Osteoblast (primary cell): ENCODE data around the gene CHN1. TPM values are rescaled to one million over a fixed set of nuclear protein-coding genes. Genes with fewer than 3 reads are reported as not detected.
A peak's percentile ranks its signal among the peaks of the same experiment; 100 is the strongest.

ENCODE experiments used
- DNase-seq: peaks from one replicate; pipeline ENCODE4 v3.0.0; 2011; ENCODE audit warnings: low spot score, mixed read lengths; ENCODE audit not compliant: insufficient read length; ENCODE audit errors: missing footprints
- H2AFZ ChIP-seq: 2 replicates; pipeline ENCODE4 v1.6.0; 2011; ENCODE audit warnings: mild to moderate bottlenecking, low read length
- H3K27ac ChIP-seq: 2 replicates; pipeline ENCODE4 v1.5.1; 2011; ENCODE audit warnings: mild to moderate bottlenecking, low read depth, low read length, moderate library complexity
- H3K27me3 ChIP-seq: 2 replicates; pipeline ENCODE4 v1.6.0; 2012; ENCODE audit warnings: mild to moderate bottlenecking, control low read depth, inconsistent platforms, low read length, moderate library complexity; ENCODE audit not compliant: insufficient read depth
- H3K36me3 ChIP-seq: 2 replicates; pipeline ENCODE4 v1.5.1; 2011; ENCODE audit warnings: mild to moderate bottlenecking, low read length, control low read depth, moderate library complexity; ENCODE audit not compliant: insufficient read depth
- H3K4me1 ChIP-seq: 2 replicates; pipeline ENCODE4 v1.5.1; 2011; ENCODE audit warnings: mild to moderate bottlenecking, low read length, control low read depth, moderate library complexity; ENCODE audit not compliant: insufficient read depth
- H3K4me2 ChIP-seq: 2 replicates; pipeline ENCODE4 v1.6.0; 2011; ENCODE audit warnings: mild to moderate bottlenecking, low read length; ENCODE audit not compliant: insufficient read depth
- H3K4me3 ChIP-seq: fragments of 200-600 bp; sonication (generic); 3 replicates; pipeline ENCODE4 v1.5.1; 2012; ENCODE audit warnings: mild to moderate bottlenecking, low read length, inconsistent platforms; ENCODE audit not compliant: insufficient read depth
- H3K79me2 ChIP-seq: 2 replicates; pipeline ENCODE4 v1.6.0; 2012; ENCODE audit warnings: mild to moderate bottlenecking, low read length, control low read depth, inconsistent platforms; ENCODE audit not compliant: insufficient read depth
- H3K9me3 ChIP-seq: 2 replicates; pipeline ENCODE4 v1.5.1; 2011; ENCODE audit warnings: low read depth, low read length, control low read depth
- H4K20me1 ChIP-seq: 2 replicates; pipeline ENCODE4 v1.6.0; 2012; ENCODE audit warnings: mild to moderate bottlenecking, low read length, control low read depth; ENCODE audit not compliant: insufficient read depth
- total RNA-seq: library from RNA; depleted of rRNA; stranded (reverse); fragments of >200 nt; gene quantifications from 2 replicates; pipeline ENCODE4 v1.2.3, GENCODE V29; 2012
- TF ChIP-seq, protein P1 (sequence below): IDR thresholded peaks from 2 replicates; pipeline ENCODE4 v1.5.1; 2011; ENCODE audit warnings: mild to moderate bottlenecking, low read depth, low read length, moderate library complexity; ENCODE audit errors: extremely low read depth

CHN1 gene
- total RNA-seq, 1 donor = 33.7 TPM

DNA sequence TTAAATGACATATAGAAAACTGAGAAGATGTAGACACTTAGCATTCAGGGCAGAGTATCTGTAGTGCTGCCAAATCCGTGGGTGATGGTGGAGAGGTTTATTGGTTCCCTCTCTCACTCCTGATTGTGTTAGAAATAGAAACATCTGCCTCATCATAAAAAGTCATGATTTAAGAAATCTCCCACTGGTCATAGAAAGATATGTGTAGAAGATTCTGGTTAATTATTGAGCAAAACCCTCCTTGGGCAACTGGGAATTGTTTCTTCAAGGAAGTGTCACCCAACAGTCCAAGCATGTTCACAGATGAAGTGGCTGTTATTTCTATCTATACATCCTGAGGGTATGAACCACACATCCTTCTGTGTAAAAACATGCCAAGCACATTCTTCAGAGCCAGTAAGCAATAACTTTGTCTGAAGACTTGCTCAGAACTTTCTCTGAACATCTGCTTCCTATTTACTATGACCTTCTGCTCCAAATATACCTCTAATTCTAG lies 207.4 kb downstream of the CHN1 start:
- H3K79me2 ChIP-seq = no peaks in the 10 kb centered on the region
- no peak overlapping the region for H2AFZ ChIP-seq
- H3K36me3 ChIP-seq = no peaks in the 10 kb centered on the region
- no peaks in the 10 kb centered on the region for H4K20me1 ChIP-seq
- peaks cover 29% of the 10 kb centered on the region for H3K4me1 ChIP-seq
- peak; percentile 37 for DNase-seq
- TF ChIP-seq, protein P1, sequence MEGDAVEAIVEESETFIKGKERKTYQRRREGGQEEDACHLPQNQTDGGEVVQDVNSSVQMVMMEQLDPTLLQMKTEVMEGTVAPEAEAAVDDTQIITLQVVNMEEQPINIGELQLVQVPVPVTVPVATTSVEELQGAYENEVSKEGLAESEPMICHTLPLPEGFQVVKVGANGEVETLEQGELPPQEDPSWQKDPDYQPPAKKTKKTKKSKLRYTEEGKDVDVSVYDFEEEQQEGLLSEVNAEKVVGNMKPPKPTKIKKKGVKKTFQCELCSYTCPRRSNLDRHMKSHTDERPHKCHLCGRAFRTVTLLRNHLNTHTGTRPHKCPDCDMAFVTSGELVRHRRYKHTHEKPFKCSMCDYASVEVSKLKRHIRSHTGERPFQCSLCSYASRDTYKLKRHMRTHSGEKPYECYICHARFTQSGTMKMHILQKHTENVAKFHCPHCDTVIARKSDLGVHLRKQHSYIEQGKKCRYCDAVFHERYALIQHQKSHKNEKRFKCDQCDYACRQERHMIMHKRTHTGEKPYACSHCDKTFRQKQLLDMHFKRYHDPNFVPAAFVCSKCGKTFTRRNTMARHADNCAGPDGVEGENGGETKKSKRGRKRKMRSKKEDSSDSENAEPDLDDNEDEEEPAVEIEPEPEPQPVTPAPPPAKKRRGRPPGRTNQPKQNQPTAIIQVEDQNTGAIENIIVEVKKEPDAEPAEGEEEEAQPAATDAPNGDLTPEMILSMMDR = no peak
- no peaks in the 10 kb centered on the region for H3K9me3 ChIP-seq
- no peaks in the 10 kb centered on the region for H3K27me3 ChIP-seq
- H3K4me2 ChIP-seq = no peak overlapping the region
- H3K4me3 ChIP-seq = no peak overlapping the region
- H3K27ac ChIP-seq = peak overlapping the region; percentile 16

- no peak for DNase-seq
Observed at GRCh38 chr2:174796319-174796771, 208.8 kb downstream of the CHN1 start.

DNA sequence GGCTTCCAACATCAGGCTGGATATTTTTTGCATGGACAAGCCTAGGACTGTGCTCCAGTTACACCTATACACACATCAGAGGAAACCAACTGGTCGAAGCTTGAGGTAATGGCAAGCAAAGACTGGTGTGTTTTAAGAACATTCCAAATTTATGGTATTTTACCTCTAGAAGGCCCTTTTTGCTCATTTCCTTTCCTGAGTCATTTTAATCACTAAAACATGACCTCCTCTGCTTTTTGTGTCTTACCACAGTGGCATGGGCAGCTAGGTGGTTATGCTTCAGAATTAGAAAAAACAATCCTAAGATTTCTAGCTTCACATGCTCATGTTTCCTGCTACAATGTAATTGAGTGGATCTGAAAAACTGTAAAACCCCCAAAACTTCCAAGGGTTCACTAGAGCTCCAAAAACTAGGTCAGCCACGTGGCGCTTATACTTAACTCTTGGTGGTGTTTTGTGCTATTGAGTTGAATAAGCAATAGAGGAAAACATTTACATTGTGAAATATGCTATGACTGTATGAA lies 210.3 kb downstream of the CHN1 start:
- Histone ChIP-seq H3K9me3 (no peaks in the 10 kb centered on the region), H3K4me1 (peaks cover 20% of the 10 kb centered on the region), H4K20me1 (no peaks in the 10 kb centered on the region), H3K79me2 (no peaks in the 10 kb centered on the region), H2AFZ (peak overlapping the region; percentile 58), H3K27ac (peak overlapping the region; percentile 68), H3K36me3 (no peaks in the 10 kb centered on the region), H3K4me2 (no peak overlapping the region), H3K4me3 (no peak overlapping the region), H3K27me3 (no peaks in the 10 kb centered on the region)
- DNase-seq = peak; percentile 77
- TF ChIP-seq, protein P1 = no peak

More at GRCh38 chr2:174796319-174796771, 208.8 kb downstream of the CHN1 start:
- Histone ChIP-seq H3K27ac (no peak overlapping the region), H3K36me3 (no peaks in the 10 kb centered on the region), H3K4me3 (no peak overlapping the region), H4K20me1 (no peaks in the 10 kb centered on the region), H3K4me2 (no peak overlapping the region), H3K79me2 (no peaks in the 10 kb centered on the region), H3K4me1 (peaks cover 20% of the 10 kb centered on the region), H2AFZ (no peak overlapping the region), H3K9me3 (no peaks in the 10 kb centered on the region), H3K27me3 (no peaks in the 10 kb centered on the region)
- TF ChIP-seq, protein P1 = no peak

DNA sequence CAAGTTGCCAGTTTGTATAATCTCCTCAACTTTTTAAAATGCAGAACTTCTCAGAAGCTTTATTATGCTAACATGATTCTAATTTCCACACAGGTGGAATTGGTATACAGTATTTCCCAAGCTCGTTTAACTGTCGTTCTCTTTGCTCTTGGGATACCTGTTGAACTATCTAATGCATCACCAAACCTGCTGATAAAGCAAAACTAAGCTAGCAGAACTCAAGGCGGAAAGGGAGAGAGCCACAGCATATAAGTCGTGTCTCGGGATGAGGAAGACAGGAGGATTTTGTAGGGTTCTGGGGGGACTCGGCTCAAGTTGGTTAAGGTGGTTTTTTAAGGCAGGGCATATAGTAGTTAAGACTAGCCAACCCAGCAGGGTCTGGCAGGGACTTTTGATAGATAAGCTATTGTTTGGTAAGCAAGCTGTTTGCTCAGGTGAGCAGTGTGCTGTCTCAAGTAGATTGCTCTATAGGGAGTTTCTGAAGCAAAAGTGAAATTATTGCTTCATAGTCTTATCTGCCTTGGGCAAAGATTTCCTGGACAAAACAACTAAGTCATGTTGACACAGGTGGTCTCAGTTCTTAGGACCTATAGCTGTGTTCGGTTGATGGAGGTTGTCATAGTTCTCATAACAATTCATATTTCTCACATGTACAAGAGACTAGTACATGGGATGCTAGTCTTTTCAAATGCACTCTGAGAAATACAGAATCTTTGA lies 212.7 kb downstream of the CHN1 start:
- H3K4me1 ChIP-seq = peaks cover 20% of the 10 kb centered on the region

More for the DNA sequence above, 212.7 kb downstream of the CHN1 start:
- no peaks in the 10 kb centered on the region for H3K79me2 ChIP-seq
- H2AFZ ChIP-seq = no peak overlapping the region
- no peaks in the 10 kb centered on the region for H3K9me3 ChIP-seq
- no peak overlapping the region for H3K27ac ChIP-seq
- no peak for DNase-seq
- H3K4me3 ChIP-seq = no peak overlapping the region
- H4K20me1 ChIP-seq = no peaks in the 10 kb centered on the region
- H3K36me3 ChIP-seq = no peaks in the 10 kb centered on the region
- H3K4me2 ChIP-seq = no peak overlapping the region
- TF ChIP-seq, protein P1 = no peak
- H3K27me3 ChIP-seq = no peaks in the 10 kb centered on the region
